Activated CD8-positive, alpha-beta memory T cell treated with anti-CD3 and anti-CD28 coated beads for 4 hours (primary cell): ENCODE measurements around the gene OVCH1.
A peak's percentile ranks its signal among the peaks of the same experiment; 100 is the strongest.
"Not testable (repeated sequence)": the region's sequence is repeated elsewhere in the genome, so short reads cannot be mapped to it uniquely, and the experiment has no call there.

ENCODE experiments used
- DNase-seq, 2 donors: peaks; one replicate each; pipeline ENCODE4 v3.0.0-alpha.2; 2020; ENCODE audit warnings: low read depth in 2 of 2

OVCH1 gene

GRCh38 chr12:29414368-29414767, 83.1 kb downstream of the OVCH1 start:
- no peak for DNase-seq

- no peak for DNase-seq
Measured at GRCh38 chr12:29405561-29405960, 91.9 kb downstream of the OVCH1 start.

- DNase-seq, result no peak
Measured at GRCh38 chr12:29403991-29404390, 93.5 kb downstream of the OVCH1 start.

- DNase-seq, result no peak
Measured at GRCh38 chr12:29402437-29402836, 95.0 kb downstream of the OVCH1 start.

- no peak for DNase-seq
Measured at GRCh38 chr12:29398495-29398894, 99.0 kb downstream of the OVCH1 start.

- no peak for DNase-seq
Measured at GRCh38 chr12:29396774-29397173, 100.7 kb downstream of the OVCH1 start.

- DNase-seq, result no peak
Measured at GRCh38 chr12:29395356-29395755, 102.1 kb downstream of the OVCH1 start.

GRCh38 chr12:29390419-29390818, 107.1 kb downstream of the OVCH1 start:
- DNase-seq, result peak in 1 of 2 donors; percentile 18

GRCh38 chr12:29389295-29389919, 108.1 kb downstream of the OVCH1 start:
- no peak for DNase-seq

- not testable (repeated sequence) for DNase-seq
Measured at GRCh38 chr12:29386084-29386680, 111.3 kb downstream of the OVCH1 start.

- DNase-seq, result not testable (repeated sequence)
Measured at GRCh38 chr12:29385194-29385593, 112.3 kb downstream of the OVCH1 start.

GRCh38 chr12:29382251-29382650, 115.2 kb downstream of the OVCH1 start:
- no peak for DNase-seq

- peak; percentile 74 to 86 for DNase-seq
Measured at GRCh38 chr12:29380536-29381523, 116.7 kb downstream of the OVCH1 start, which contains the start of gene ERGIC2. TSS of gene ERGIC2 (minus strand) at chr12:29381172. CDS start at chr12:29371633, 9,539 bp downstream.
